BE2C (cell line): Measurements from ENCODE around the gene C9orf50.
A peak's percentile ranks its signal among the peaks of the same experiment; 100 is the strongest.

ENCODE experiments used
- DNase-seq: peaks from one replicate; pipeline ENCODE4 v3.0.0-alpha.2; 2020
- H3K27me3 ChIP-seq: fragments of 250-450 bp; sonication (Bioruptor Pico); 2 replicates; pipeline ENCODE4 v1.5.1; 2020; ENCODE audit warnings: mild to moderate bottlenecking
- H3K36me3 ChIP-seq: fragments of 250-450 bp; sonication (Bioruptor Pico); 2 replicates; pipeline ENCODE4 v1.5.1; 2020; ENCODE audit warnings: mild to moderate bottlenecking
- H3K4me1 ChIP-seq: fragments of 250-450 bp; sonication (Bioruptor Pico); 2 replicates; pipeline ENCODE4 v1.5.1; 2020
- H3K4me3 ChIP-seq: 2 replicates; pipeline ENCODE4 v1.5.1; 2011; ENCODE audit warnings: low read depth, low read length
- H3K9me3 ChIP-seq: fragments of 250-450 bp; sonication (Bioruptor Pico); 2 replicates; pipeline ENCODE4 v1.5.1; 2020
- TF ChIP-seq, protein P1 (sequence below): IDR thresholded peaks from 2 replicates; pipeline ENCODE4 v1.5.1; 2012; ENCODE audit warnings: mild to moderate bottlenecking, low read depth, low read length

Gene C9orf50

DNA sequence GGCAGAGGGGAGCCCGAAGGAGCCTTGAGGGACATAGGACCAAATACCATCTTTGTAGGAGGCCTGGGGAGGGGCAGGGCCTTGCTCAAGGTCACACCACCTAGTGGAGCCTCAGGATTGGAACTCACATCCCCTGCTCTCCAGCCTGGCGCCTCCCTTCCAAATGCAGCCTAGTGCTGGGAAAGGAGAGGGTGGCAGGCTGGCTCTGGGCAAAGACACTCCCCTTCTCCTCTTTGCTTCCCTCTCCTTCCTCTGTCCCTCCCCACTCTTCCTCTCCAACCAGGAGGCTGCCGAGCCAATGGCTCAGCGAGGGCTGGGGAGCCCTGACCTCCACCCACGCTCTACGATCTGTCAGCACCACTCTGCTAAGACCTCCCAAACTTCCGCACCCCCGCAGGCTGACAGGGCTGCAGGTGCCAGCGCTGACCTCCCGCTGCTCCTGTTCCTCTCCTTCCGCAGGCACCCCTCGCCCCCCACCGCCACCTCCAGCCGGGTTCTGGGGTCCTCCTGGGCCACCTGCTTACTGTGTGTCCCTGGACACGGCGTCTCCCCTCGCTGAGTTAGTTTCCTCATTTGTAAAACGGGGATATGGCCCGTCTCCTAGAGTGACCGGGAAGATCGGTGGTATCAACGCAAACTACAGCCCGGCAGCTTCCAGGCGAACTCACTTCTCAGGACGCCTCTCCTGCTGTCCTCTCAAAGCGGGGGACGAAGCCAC lies 52.9 kb downstream of the C9orf50 start:
- no peaks in the 10 kb centered on the region for H3K36me3 ChIP-seq
- TF ChIP-seq, protein P1, sequence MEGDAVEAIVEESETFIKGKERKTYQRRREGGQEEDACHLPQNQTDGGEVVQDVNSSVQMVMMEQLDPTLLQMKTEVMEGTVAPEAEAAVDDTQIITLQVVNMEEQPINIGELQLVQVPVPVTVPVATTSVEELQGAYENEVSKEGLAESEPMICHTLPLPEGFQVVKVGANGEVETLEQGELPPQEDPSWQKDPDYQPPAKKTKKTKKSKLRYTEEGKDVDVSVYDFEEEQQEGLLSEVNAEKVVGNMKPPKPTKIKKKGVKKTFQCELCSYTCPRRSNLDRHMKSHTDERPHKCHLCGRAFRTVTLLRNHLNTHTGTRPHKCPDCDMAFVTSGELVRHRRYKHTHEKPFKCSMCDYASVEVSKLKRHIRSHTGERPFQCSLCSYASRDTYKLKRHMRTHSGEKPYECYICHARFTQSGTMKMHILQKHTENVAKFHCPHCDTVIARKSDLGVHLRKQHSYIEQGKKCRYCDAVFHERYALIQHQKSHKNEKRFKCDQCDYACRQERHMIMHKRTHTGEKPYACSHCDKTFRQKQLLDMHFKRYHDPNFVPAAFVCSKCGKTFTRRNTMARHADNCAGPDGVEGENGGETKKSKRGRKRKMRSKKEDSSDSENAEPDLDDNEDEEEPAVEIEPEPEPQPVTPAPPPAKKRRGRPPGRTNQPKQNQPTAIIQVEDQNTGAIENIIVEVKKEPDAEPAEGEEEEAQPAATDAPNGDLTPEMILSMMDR: no peak
- H3K27me3 ChIP-seq: no peaks in the 10 kb centered on the region
- H3K4me3 ChIP-seq: peak overlapping the region; percentile 53
- no peaks in the 10 kb centered on the region for H3K9me3 ChIP-seq
- no peak for DNase-seq
- H3K4me1 ChIP-seq: peaks cover 16% of the 10 kb centered on the region; the same call in 1 of the 2 replicates

DNA sequence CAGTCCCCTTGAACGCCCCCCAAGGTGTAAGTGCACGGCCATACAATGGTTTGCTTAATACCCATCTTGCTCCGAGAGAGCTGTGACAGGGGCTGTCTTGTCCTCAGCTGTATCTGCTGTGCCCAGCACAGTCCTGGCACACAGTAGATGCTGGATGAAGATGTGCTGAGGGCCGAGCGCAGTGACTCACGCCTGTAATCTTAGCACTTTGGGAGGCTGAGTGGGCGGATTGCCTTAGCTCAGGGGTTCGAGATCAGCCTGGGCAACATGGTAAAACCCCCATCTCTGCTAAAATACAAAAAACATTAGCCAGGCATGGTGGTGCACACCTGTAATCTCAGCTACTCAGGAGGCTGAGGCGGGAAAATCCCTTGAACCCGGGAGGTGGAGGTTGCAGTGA lies 53.6 kb downstream of the C9orf50 start:
- DNase-seq: no peak
- no peaks in the 10 kb centered on the region for H3K9me3 ChIP-seq
- H3K4me1 ChIP-seq: peaks cover 17% of the 10 kb centered on the region; the same call in 1 of the 2 replicates
- no peaks in the 10 kb centered on the region for H3K27me3 ChIP-seq
- TF ChIP-seq, protein P1: no peak
- no peaks in the 10 kb centered on the region for H3K36me3 ChIP-seq
- no peak overlapping the region for H3K4me3 ChIP-seq

DNA sequence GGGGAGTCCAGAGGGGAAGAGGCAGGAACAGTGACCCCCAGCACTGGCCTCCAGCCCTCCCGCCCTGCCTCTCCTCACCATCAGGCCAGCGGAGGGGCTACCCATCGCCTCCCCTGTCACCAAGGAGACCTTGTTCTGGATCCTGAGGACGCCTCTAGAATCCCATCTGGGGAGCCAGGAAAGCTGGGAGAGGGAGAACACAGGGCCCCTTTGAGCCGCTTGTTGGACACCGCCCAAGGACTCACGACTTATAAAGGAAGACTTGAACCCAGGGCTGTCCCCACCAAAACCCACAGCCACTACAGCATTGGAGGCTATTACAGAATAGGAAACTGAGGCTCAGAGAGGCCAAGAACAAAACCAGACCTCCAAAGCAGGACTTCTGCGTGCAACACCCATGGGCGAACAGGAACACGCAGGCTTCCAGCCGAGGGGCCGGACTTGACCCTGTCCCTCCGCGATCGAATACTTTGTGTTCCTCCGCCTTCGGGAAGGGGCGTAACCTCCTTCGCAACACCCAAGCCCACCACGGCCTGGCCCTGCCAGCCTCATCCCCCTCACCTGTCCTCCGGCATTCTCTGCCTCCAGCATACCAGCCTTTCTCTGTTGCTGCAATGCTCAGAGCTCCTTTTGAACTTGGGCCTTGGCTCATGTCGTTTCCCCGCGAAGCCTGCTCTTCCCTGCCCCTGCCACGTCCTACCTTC lies 54.2 kb downstream of the C9orf50 start:
- TF ChIP-seq, protein P1: no peak
- Histone ChIP-seq H3K36me3 (no peaks in the 10 kb centered on the region), H3K4me3 (no peak overlapping the region), H3K9me3 (no peaks in the 10 kb centered on the region), H3K27me3 (no peaks in the 10 kb centered on the region), H3K4me1 (peaks cover 23% of the 10 kb centered on the region)
- DNase-seq: no peak

DNA sequence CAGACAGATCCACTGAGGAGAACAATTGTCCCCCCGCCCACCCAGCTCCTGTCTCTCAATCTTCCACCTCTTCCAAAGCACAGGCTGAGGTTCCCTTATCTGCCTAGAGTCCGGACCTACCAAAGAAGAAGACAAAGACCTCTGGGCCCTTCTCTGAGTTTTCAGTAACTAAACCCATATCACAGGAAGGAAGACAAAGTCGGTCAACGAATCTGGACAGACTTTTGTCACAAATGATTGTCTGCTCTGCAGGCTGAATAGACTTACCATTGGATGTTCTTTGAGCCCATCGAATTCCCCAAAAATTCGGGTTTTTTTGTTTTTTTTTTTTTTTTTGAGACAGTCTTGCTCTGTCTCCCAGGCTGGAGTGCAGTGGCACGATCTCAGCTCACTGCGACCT lies 58.0 kb downstream of the C9orf50 start:
- no peaks in the 10 kb centered on the region for H3K36me3 ChIP-seq
- no peaks in the 10 kb centered on the region for H3K9me3 ChIP-seq
- H3K4me1 ChIP-seq: peaks cover 19% of the 10 kb centered on the region
- no peak overlapping the region for H3K4me3 ChIP-seq
- TF ChIP-seq, protein P1: no peak
- DNase-seq: no peak
- no peaks in the 10 kb centered on the region for H3K27me3 ChIP-seq

DNA sequence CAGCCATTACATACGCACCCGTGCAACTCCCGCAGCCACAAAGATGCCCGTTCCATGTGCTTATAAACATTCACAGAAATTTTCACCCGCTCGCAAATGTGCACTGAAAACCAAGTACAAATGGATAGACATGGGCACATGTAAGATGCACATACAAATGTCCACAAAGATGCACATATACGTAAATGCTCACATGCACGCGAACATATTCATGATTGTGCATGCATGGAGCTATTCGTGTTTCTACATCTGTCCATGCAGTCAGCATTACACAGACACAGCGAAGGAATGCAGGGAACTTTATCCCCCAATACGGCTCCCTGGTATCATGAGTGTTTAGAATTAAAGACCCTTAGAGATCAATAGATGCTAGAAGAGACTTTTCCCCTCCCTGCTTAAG lies 58.4 kb downstream of the C9orf50 start:
- Histone ChIP-seq H3K27me3 (no peaks in the 10 kb centered on the region), H3K9me3 (no peaks in the 10 kb centered on the region), H3K4me3 (no peak overlapping the region), H3K36me3 (no peaks in the 10 kb centered on the region), H3K4me1 (peaks cover 18% of the 10 kb centered on the region)
- no peak for DNase-seq
- TF ChIP-seq, protein P1: no peak
